Testis (tissue), 3 donors: ENCODE measurements around the gene TBCD. TPM values are rescaled to one million over a fixed set of nuclear protein-coding genes. Genes with fewer than 3 reads are reported as not detected.

Experiments used
- DNase-seq: peaks from one replicate; pipeline ENCODE4 v3.0.0-alpha.2; 2019
- H3K27ac ChIP-seq, 2 donors: fragments of 200-600 bp; sonication (generic); one replicate each; pipeline ENCODE4 v1.5.1; 2019
- H3K27me3 ChIP-seq: fragments of 200-600 bp; sonication (generic); one replicate; pipeline ENCODE4 v1.5.1; 2019
- H3K36me3 ChIP-seq: fragments of 200-600 bp; sonication (generic); one replicate; pipeline ENCODE4 v1.5.1; 2017; ENCODE audit warnings: low read depth; ENCODE audit errors: missing control alignments
- H3K4me1 ChIP-seq: fragments of 200-600 bp; sonication (generic); one replicate; pipeline ENCODE4 v1.5.1; 2019
- H3K4me3 ChIP-seq, 2 donors: fragments of 200-600 bp; sonication (generic); one replicate each; pipeline ENCODE4 v1.5.1; 2017 to 2019
- H3K9me3 ChIP-seq: fragments of 200-600 bp; sonication (generic); one replicate; pipeline ENCODE4 v1.5.1; 2017
- POLR2A ChIP-seq: fragments of 450-650 bp; IDR thresholded peaks from one replicate; pipeline ENCODE4 v1.6.1; 2017; ENCODE audit warnings: antibody characterized with exemption, mild to moderate bottlenecking, moderate library complexity
- WGBS, 2 donors: methylation state at CpG; one replicate each; pipeline ENCODE4 v1.1.5; 2018; 5-methylcytosine and 5-hydroxymethylcytosine counted together
- intact Hi-C: fragments of 100-400 bp; cut with DNase I; formaldehyde crosslinking; loops from one replicate; pipeline ENCODE4 v1.15.1; 2023; ENCODE audit warnings: low total_unique reads
- polyA plus RNA-seq: library from polyadenylated mRNA; stranded (reverse); fragments of 350-450 nt; fragmentation: Illumina TruSeq; extraction: RNeasy Lipid Tissue Mini Kit (QIAGEN cat#74804); gene quantifications from one replicate; pipeline ENCODE4 v1.2.3, GENCODE V29; 2014; ENCODE audit warnings: low read depth, low replicate concordance; ENCODE audit not compliant: insufficient read depth
- total RNA-seq, 2 donors: library from RNA; depleted of rRNA; stranded (reverse); fragments of >200 nt; gene quantifications; one replicate each; pipeline ENCODE4 v1.2.3, GENCODE V29; 2016
- TF ChIP-seq, protein P1 (sequence below), 3 experiments: fragments of 450-650 bp in 2 of 3; fragments of 200-600 bp in 1 of 3; sonication (generic) in 1 of 3; IDR thresholded peaks; one replicate each; pipeline ENCODE4 v1.5.1; 2016 to 2019; ENCODE audit warnings: antibody characterized with exemption in 3 of 3, mild to moderate bottlenecking in 2 of 3, moderate library complexity in 1 of 3

TBCD gene
- total and polyA plus RNA-seq, 3 donors from 2014 or later = 81.2 to 128 (median 115) TPM

DNA sequence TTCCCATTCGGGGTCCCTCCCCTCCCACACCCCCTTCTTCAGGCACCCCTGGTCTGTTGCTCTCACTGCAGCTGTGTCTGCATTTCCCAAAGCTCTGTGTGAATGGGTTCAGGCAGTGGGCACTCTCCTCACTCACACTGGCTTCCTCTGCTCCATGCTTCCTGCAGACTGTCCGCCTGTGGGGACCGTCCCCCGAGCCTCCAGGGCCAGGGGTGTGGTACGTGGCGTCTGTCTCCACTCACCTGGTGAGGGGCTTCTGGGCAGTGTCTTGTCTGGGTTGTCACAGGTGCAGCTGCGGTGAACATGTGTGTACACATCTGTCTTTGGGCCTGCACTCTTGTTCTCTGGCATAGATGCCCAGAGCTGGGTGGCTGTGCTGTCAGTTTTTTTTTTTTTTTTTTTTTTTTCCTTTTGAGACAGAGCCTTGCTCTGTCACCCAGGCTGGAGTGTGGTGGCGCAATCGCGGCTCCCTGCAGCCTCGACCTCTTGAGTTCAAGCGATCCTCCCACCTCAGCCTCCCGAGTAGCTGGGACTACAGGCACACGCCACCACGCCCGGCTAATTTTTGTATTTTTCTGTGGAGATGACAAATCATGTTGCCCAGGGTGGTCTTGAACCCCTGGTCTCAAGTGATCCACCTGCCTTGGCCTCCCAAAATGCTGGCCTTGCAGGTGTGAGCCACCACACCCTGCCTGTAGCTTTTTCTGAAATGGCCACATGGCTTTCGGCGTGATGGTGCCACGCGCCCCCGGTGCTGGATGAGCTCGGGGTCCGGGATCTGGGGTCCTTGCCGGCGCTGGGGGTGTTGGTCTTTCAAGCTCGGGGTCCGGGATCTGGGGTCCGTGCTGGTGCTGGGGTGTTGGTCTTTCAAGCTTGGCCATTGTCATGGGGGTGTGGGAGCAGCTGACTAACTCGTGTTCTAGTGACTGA lies 144.5 kb downstream of the TBCD start:
- Histone ChIP-seq H3K4me1 (no peaks in the 10 kb centered on the region), H3K27ac (no peak overlapping the region), H3K36me3 (no peaks in the 10 kb centered on the region), H3K9me3 (no peaks in the 10 kb centered on the region), H3K4me3 (no peak overlapping the region), H3K27me3 (no peaks in the 10 kb centered on the region)
- intact Hi-C loops = no loop called here
- DNase-seq = no peak
- WGBS, 2 donors = 93 to 95% methylated on average over 29 of the region's 29 CpGs
- TF ChIP-seq POLR2A = no peak
- TF ChIP-seq, protein P1, sequence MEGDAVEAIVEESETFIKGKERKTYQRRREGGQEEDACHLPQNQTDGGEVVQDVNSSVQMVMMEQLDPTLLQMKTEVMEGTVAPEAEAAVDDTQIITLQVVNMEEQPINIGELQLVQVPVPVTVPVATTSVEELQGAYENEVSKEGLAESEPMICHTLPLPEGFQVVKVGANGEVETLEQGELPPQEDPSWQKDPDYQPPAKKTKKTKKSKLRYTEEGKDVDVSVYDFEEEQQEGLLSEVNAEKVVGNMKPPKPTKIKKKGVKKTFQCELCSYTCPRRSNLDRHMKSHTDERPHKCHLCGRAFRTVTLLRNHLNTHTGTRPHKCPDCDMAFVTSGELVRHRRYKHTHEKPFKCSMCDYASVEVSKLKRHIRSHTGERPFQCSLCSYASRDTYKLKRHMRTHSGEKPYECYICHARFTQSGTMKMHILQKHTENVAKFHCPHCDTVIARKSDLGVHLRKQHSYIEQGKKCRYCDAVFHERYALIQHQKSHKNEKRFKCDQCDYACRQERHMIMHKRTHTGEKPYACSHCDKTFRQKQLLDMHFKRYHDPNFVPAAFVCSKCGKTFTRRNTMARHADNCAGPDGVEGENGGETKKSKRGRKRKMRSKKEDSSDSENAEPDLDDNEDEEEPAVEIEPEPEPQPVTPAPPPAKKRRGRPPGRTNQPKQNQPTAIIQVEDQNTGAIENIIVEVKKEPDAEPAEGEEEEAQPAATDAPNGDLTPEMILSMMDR (IDR thresholded peaks at IDR 0.05) = no peak

DNA sequence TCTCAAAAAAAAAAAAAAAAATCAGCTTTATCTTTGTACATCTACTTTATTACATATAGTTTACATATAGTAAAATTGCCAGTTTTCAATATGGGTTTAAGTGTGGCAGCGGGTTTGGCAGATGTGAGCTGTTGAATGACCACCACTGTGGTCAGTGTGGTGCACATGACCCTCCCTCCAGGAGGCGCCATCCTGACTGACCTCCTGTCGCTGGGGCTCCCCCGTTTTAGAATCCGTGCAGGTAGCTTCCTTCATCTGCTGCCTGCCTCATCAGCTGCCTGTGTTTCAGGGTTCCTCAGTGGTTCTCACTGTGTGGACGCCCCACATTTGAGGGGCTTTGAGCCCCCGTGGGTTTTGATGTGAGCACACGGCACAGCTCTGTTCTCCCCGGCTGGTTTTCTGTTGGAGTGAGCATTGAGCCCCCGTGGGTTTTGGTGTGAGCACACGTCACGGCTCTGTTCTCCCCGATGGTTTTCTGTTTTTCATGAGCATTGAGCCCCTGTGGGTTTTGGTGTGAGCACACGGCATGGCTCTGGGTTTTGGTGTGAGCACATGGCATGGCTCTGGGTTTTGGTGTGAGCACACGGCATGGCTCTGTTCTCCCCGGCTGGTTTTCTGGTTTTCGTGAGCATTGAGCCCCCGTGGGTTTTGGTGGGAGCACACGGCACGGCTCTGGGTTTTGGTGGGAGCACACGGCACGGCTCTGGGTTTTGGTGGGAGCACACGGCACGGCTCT lies 145.8 kb downstream of the TBCD start:
- 92 to 96% methylated on average over 17 to 24 of the region's 24 CpGs for WGBS, 2 donors
- H3K9me3 ChIP-seq = no peaks in the 10 kb centered on the region
- no peaks in the 10 kb centered on the region for H3K36me3 ChIP-seq
- no peak for TF ChIP-seq POLR2A
- TF ChIP-seq, protein P1 (IDR thresholded peaks at IDR 0.05) = no peak
- H3K27ac ChIP-seq = no peak overlapping the region
- intact Hi-C loops = no loop called here
- no peaks in the 10 kb centered on the region for H3K4me1 ChIP-seq
- H3K27me3 ChIP-seq = no peaks in the 10 kb centered on the region
- H3K4me3 ChIP-seq = no peak overlapping the region
- DNase-seq = no peak

DNA sequence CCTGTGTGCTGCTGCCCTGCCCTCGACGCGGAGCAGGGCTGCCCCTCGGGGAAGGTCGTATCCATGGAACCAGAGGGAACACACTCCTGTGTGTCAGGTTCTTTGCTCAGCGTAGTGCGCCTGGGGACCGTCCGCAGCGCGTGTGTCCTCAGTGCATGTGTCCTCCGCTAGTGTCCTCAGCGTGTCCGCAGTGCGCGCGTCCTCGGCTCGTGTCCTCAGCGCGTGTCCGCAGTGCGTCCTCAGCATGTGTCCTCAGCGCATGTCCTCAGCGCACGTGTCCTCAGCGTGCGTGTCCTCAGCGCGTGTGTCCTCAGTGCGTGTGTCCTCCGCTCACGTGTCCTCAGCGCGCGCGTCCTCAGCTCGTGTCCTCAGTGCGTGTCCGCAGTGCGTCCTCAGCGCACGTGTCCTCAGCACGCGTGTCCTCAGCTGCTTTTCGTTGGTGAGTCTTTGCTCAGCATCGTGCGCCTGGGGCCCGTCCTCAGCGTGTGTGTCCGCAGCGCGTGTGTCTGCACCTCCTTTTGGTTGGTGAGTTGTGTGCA lies 147.2 kb downstream of the TBCD start:
- H3K36me3 ChIP-seq = no peaks in the 10 kb centered on the region
- no peaks in the 10 kb centered on the region for H3K9me3 ChIP-seq
- no peak for DNase-seq
- WGBS, 2 donors = 94 to 95% methylated on average over 44 to 53 of the region's 53 CpGs
- intact Hi-C loops = no loop called here
- H3K4me1 ChIP-seq = no peaks in the 10 kb centered on the region
- no peak overlapping the region for H3K4me3 ChIP-seq
- no peak overlapping the region for H3K27ac ChIP-seq
- TF ChIP-seq, protein P1 (IDR thresholded peaks at IDR 0.05) = no peak
- TF ChIP-seq POLR2A = no peak
- H3K27me3 ChIP-seq = no peaks in the 10 kb centered on the region

DNA sequence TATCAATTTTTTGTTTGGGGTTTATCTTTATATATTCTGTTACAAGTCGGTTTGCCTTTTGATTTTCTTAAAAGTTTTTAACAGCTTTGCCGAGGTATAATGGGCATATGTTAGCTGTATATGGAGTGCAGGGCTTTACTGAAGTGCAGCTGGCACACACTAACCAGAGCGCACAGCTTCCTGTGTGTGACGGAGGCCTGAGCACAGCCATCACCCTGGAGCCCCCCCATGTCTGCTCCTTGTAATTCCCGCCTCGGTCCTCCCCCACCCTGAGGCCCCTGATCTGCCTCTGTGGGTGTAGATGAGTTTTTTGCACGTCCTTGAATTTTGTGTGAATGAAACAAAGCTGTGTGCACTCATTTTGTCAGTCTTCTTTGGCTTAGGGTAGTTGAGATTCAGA lies 148.1 kb downstream of the TBCD start:
- Histone ChIP-seq H3K4me1 (no peaks in the 10 kb centered on the region), H3K27me3 (no peaks in the 10 kb centered on the region), H3K27ac (no peak overlapping the region), H3K9me3 (no peaks in the 10 kb centered on the region), H3K4me3 (no peak overlapping the region), H3K36me3 (no peaks in the 10 kb centered on the region)
- TF ChIP-seq, protein P1 (IDR thresholded peaks at IDR 0.05) = no peak
- no peak for TF ChIP-seq POLR2A
- no peak for DNase-seq
- 83 to 86% methylated on average over 7 of the region's 7 CpGs for WGBS, 2 donors
- intact Hi-C loops = no loop called here
